HL-60 (cell line): ENCODE measurements around the gene GATD1.

Experiments used
- GABPA ChIP-seq: IDR thresholded peaks from 2 replicates; pipeline ENCODE4 v1.6.1; 2012; ENCODE audit warnings: low read depth
- POLR2AphosphoS5 ChIP-seq: IDR thresholded peaks from 2 replicates; pipeline ENCODE4 v1.6.1; 2012; ENCODE audit warnings: low read depth
- TF ChIP-seq, protein P1 (sequence below): IDR thresholded peaks from one replicate; pipeline ENCODE4 v1.5.1; 2011; ENCODE audit warnings: low read length, control low read depth, inconsistent platforms; ENCODE audit not compliant: insufficient read depth

- TF ChIP-seq POLR2AphosphoS5 (peak; percentile 98), GABPA (peak; percentile 36; the same call in 1 of the 2 replicates)
- TF ChIP-seq, protein P1, sequence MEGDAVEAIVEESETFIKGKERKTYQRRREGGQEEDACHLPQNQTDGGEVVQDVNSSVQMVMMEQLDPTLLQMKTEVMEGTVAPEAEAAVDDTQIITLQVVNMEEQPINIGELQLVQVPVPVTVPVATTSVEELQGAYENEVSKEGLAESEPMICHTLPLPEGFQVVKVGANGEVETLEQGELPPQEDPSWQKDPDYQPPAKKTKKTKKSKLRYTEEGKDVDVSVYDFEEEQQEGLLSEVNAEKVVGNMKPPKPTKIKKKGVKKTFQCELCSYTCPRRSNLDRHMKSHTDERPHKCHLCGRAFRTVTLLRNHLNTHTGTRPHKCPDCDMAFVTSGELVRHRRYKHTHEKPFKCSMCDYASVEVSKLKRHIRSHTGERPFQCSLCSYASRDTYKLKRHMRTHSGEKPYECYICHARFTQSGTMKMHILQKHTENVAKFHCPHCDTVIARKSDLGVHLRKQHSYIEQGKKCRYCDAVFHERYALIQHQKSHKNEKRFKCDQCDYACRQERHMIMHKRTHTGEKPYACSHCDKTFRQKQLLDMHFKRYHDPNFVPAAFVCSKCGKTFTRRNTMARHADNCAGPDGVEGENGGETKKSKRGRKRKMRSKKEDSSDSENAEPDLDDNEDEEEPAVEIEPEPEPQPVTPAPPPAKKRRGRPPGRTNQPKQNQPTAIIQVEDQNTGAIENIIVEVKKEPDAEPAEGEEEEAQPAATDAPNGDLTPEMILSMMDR: no peak
Observed at GRCh38 chr11:821512-822371, 44.5 kb upstream of the GATD1 start.
